Right ventricle myocardium inferior (tissue), 1 donor: ENCODE measurements around the gene CEACAM7. TPM values are rescaled to one million over a fixed set of nuclear protein-coding genes. Genes with fewer than 3 reads are reported as not detected.

Experiments used
- total RNA-seq: library from RNA; stranded (reverse); fragmentation: NEBNext Ultra II Directional; extraction: Animal tissue kit (Norgen Biotek cat#: 25700); gene quantifications from one replicate; pipeline ENCODE4 v1.2.1, GENCODE V29; 2021
- donor health status: DM: no; HTN: yes; CAD: no; lungs with severe emphysema.

CEACAM7 gene
- total RNA-seq, 1 donor from 2014 or later: not detected

Other genes starting within 250 kb of the CEACAM7 start
- 108 TPM for gene DMAC2, start 248.4 kb downstream of the CEACAM7 start, total RNA-seq
- not detected for gene ERICH4, start 245.1 kb downstream of the CEACAM7 start, total RNA-seq
- gene CEACAM21, start 112.1 kb downstream of the CEACAM7 start, total RNA-seq: 0.76 TPM
- gene CEACAM4, start 61.2 kb downstream of the CEACAM7 start, total RNA-seq: 0.32 TPM
- gene CEACAM5, start 20.4 kb upstream of the CEACAM7 start, total RNA-seq: not detected
- gene CEACAM6, start 67.3 kb upstream of the CEACAM7 start, total RNA-seq: not detected
- gene CEACAM3, start 108.3 kb upstream of the CEACAM7 start, total RNA-seq: 0.32 TPM
- gene LYPD4, start 156.4 kb upstream of the CEACAM7 start, total RNA-seq: not detected
- gene DMRTC2, start 156.8 kb upstream of the CEACAM7 start, total RNA-seq: not detected
- gene RPS19, start 172.0 kb upstream of the CEACAM7 start, total RNA-seq: 717 TPM
- 0.19 TPM for gene CD79A, start 189.0 kb upstream of the CEACAM7 start, total RNA-seq
- 31.6 TPM for gene ARHGEF1, start 194.9 kb upstream of the CEACAM7 start, total RNA-seq
- gene ERFL, start 240.2 kb upstream of the CEACAM7 start, total RNA-seq: not detected